Lower leg skin (tissue), 3 donors: ENCODE data around the gene BARHL2.

Source experiments
- CTCF ChIP-seq, 3 donors: fragments of 450-650 bp; IDR thresholded peaks; one replicate each; pipeline ENCODE4 v1.5.1; 2016; ENCODE audit warnings: antibody characterized with exemption in 3 of 3, mild to moderate bottlenecking in 3 of 3, moderate library complexity in 2 of 3
- POLR2A ChIP-seq, 2 donors: fragments of 450-650 bp; IDR thresholded peaks; one replicate each; pipeline ENCODE4 v1.6.1; 2016 to 2017; ENCODE audit warnings: antibody characterized with exemption in 2 of 2, mild to moderate bottlenecking in 1 of 2, moderate library complexity in 1 of 2

- TF ChIP-seq CTCF (IDR thresholded peaks at IDR 0.05): no peak
- TF ChIP-seq POLR2A (IDR thresholded peaks at IDR 0.05): no peak
These were observed 7.3 kb upstream of the BARHL2 start for GRCh38 chr1:90724361-90724760.
